Measurements from ENCODE around the gene CDYL2.

GRCh38 chr16:80622007-80622406 lies 182.4 kb downstream of the CDYL2 start:
- no peak for TF ChIP-seq POLR2A (IDR thresholded peaks at IDR 0.05)
- no peak for TF ChIP-seq CTCF (IDR thresholded peaks at IDR 0.05)

All from stomach (tissue), 4 donors.